Measurements from ENCODE around the gene ST6GAL1. TPM values are rescaled to one million over a fixed set of nuclear protein-coding genes. Genes with fewer than 3 reads are reported as not detected.

The ST6GAL1 gene
- total RNA-seq, 2 donors from 2014 or later, result 57.2 to 81.8 TPM

DNA sequence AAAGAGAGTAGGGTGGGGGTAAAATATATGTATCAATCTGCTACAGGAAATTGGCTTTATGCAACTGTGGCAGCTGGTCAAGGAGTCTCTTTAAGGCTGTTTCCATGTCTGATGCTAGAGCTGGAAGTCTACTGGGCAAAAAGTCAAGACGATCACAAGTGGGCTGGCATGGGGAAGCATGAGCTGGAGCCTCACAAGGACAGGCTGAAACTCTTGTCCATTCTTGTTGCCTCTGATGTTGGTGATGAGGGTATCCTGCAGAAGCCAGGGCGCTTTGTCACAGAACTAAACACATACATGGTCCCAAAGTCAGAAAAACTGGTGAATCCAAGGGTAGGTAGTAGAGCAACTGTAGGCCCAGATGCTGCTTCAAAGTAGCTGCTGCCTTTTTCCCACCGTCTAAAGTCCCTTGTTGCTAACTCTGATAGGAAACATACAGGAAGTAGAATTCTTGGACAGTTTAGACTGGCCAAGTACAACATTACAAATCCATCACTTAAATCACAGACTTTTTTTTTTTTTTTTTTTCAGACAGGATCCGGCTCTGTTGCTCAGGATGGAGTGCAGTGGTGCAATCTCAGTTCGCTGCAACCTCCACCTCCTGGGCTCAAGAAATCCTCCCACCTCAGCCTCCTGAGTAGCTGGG lies 154.8 kb downstream of the ST6GAL1 start:
- TF ChIP-seq, protein P1, sequence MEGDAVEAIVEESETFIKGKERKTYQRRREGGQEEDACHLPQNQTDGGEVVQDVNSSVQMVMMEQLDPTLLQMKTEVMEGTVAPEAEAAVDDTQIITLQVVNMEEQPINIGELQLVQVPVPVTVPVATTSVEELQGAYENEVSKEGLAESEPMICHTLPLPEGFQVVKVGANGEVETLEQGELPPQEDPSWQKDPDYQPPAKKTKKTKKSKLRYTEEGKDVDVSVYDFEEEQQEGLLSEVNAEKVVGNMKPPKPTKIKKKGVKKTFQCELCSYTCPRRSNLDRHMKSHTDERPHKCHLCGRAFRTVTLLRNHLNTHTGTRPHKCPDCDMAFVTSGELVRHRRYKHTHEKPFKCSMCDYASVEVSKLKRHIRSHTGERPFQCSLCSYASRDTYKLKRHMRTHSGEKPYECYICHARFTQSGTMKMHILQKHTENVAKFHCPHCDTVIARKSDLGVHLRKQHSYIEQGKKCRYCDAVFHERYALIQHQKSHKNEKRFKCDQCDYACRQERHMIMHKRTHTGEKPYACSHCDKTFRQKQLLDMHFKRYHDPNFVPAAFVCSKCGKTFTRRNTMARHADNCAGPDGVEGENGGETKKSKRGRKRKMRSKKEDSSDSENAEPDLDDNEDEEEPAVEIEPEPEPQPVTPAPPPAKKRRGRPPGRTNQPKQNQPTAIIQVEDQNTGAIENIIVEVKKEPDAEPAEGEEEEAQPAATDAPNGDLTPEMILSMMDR (IDR thresholded peaks at IDR 0.05), result no peak
- H3K27me3 ChIP-seq, result no peaks in the 10 kb centered on the region
- H3K4me1 ChIP-seq, result no peaks in the 10 kb centered on the region
- no peak overlapping the region for H3K27ac ChIP-seq
- no peak for DNase-seq
- H3K4me3 ChIP-seq, result no peak overlapping the region
- H3K36me3 ChIP-seq, result no peaks in the 10 kb centered on the region
- intact Hi-C loops (cut with DNase I), result no loop called here
- H3K9ac ChIP-seq (ENCODE audit: low read depth in 2 of 2, low read length in 2 of 2), result no peak overlapping the region
- no peaks in the 10 kb centered on the region for H3K9me3 ChIP-seq

DNA sequence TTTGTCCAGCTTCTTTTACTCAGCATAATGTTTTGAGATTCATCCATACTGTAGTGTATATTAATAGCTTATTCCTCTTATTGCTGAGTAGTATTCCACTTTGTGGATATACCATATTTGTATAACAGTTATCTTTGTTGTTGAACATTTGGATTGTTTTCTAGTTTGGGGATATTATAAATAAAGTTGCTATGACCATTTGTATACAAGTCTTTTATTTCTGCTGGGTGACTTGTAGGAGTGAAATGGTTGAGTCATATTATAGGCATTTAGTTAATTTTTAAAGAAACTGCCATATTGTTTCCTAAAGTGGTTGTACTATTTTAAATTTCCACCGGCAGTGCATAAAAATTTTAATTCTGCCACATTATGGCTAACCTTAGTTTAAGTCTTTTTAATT lies 155.6 kb downstream of the ST6GAL1 start:
- H3K9ac ChIP-seq (ENCODE audit: low read depth in 2 of 2, low read length in 2 of 2), result no peak overlapping the region
- H3K36me3 ChIP-seq, result no peaks in the 10 kb centered on the region
- no peaks in the 10 kb centered on the region for H3K9me3 ChIP-seq
- no peak overlapping the region for H3K4me3 ChIP-seq
- DNase-seq, result no peak
- TF ChIP-seq, protein P1 (IDR thresholded peaks at IDR 0.05), result no peak
- no peak overlapping the region for H3K27ac ChIP-seq
- H3K27me3 ChIP-seq, result no peaks in the 10 kb centered on the region
- H3K4me1 ChIP-seq, result no peaks in the 10 kb centered on the region
- intact Hi-C loops (cut with DNase I), result no loop called here

DNA sequence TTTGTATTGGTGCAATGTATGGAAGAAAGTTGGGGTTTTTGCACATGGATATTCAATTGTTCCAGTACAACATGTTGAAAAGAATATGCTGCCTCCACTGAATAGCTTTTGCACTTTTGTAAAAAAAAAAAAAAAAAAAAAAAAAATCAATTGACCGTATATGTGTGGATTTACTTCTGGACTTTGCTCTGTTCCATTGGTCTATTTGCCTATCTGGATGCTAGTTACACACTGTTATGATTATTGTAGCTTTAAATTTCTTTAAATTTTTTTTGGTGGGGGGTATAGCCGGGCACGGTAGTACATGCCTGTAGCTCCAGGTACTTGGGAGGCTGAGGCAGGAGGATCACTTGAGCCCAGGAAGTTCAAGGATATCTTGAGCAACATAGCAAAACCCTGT lies 156.5 kb downstream of the ST6GAL1 start:
- H3K9ac ChIP-seq (ENCODE audit: low read depth in 2 of 2, low read length in 2 of 2), result no peak overlapping the region
- no peak for DNase-seq
- H3K4me1 ChIP-seq, result no peaks in the 10 kb centered on the region
- no peaks in the 10 kb centered on the region for H3K27me3 ChIP-seq
- intact Hi-C loops (cut with DNase I), result no loop called here
- H3K27ac ChIP-seq, result no peak overlapping the region
- TF ChIP-seq, protein P1 (IDR thresholded peaks at IDR 0.05), result no peak
- no peak overlapping the region for H3K4me3 ChIP-seq
- H3K9me3 ChIP-seq, result no peaks in the 10 kb centered on the region
- H3K36me3 ChIP-seq, result no peaks in the 10 kb centered on the region

DNA sequence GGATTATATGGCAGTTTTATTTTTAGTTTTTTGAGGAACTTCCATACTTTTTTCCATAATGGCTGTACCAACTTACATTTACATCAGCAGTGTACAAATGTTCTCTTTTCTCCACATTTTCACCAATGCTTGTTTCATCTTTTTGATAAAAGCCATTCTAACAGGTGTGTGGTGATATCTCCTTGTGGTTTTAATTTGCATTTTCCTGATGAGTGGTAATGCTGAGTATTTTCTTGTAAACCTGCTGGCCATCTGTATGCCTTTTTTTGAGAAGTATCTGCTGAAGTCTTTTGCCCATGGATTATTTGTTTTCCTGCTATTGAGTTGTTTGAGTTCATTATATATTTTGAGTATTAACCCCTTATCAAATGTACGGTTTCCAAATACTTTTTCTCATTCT lies 158.4 kb downstream of the ST6GAL1 start:
- Histone ChIP-seq H3K4me1 (no peaks in the 10 kb centered on the region), H3K9me3 (no peaks in the 10 kb centered on the region), H3K27me3 (no peaks in the 10 kb centered on the region), H3K36me3 (no peaks in the 10 kb centered on the region), H3K27ac (no peak overlapping the region), H3K9ac (ENCODE audit: low read depth in 2 of 2, low read length in 2 of 2) (no peak overlapping the region), H3K4me3 (no peak overlapping the region)
- intact Hi-C loops (cut with DNase I), result no loop called here
- no peak for DNase-seq
- TF ChIP-seq, protein P1 (IDR thresholded peaks at IDR 0.05), result no peak

DNA sequence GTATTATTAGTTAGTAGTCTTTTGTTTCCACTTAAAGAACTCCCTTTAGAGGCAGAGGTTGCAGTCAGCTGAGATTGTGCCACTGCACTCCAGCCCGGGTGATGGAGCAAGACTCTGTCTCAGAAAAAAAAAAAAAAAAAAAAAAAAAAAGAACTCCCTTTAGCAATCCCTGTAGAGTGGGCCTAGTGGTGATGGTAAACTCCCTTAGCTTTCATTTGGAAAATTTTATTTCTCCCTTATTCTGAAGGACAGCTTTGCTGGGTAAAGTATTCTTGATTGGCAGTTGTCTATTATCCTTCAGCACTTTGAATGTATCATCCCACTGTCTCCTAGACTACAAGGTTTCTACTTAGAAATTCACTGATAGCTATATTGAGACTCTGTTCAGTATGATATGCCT lies 163.0 kb downstream of the ST6GAL1 start:
- no peaks in the 10 kb centered on the region for H3K27me3 ChIP-seq
- TF ChIP-seq, protein P1 (IDR thresholded peaks at IDR 0.05), result no peak
- no peaks in the 10 kb centered on the region for H3K4me1 ChIP-seq
- no peak overlapping the region for H3K4me3 ChIP-seq
- no peaks in the 10 kb centered on the region for H3K36me3 ChIP-seq
- H3K9ac ChIP-seq (ENCODE audit: low read depth in 2 of 2, low read length in 2 of 2), result no peak overlapping the region
- no peak for DNase-seq
- H3K9me3 ChIP-seq, result no peaks in the 10 kb centered on the region
- intact Hi-C loops (cut with DNase I), result no loop called here
- no peak overlapping the region for H3K27ac ChIP-seq

Measured in colonic mucosa (tissue), 4 donors.